AG09319 (cell line): ENCODE data around the gene THEM5.

Experiments used
- DNase-seq: peaks from one replicate; pipeline ENCODE4 v3.0.0-alpha.2; 2010; ENCODE audit warnings: low read depth; ENCODE audit errors: extremely low read depth
- TF ChIP-seq, protein P1 (sequence below): IDR thresholded peaks from 2 replicates; pipeline ENCODE4 v1.5.1; 2011; ENCODE audit warnings: low read depth, mild to moderate bottlenecking, inconsistent platforms, low read length, moderate library complexity

Gene THEM5

DNA sequence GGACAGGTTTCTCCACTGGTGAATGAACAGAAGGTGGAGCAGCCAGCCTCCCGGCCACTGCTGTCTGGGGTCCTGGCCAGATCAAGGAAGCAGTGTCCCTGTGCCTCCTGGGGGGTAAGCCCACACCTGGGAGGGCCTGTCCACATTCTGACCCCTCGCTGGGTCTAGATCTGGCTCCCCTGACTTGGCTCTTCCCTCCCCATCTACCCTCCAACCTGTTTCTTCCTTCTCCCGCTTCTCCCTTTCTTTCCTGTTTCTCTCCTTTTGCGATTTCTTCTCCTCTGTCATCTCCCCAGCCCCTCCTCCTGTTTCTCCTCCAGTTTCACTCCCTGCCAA is 22.3 kb downstream of the THEM5 start:
- TF ChIP-seq, protein P1, sequence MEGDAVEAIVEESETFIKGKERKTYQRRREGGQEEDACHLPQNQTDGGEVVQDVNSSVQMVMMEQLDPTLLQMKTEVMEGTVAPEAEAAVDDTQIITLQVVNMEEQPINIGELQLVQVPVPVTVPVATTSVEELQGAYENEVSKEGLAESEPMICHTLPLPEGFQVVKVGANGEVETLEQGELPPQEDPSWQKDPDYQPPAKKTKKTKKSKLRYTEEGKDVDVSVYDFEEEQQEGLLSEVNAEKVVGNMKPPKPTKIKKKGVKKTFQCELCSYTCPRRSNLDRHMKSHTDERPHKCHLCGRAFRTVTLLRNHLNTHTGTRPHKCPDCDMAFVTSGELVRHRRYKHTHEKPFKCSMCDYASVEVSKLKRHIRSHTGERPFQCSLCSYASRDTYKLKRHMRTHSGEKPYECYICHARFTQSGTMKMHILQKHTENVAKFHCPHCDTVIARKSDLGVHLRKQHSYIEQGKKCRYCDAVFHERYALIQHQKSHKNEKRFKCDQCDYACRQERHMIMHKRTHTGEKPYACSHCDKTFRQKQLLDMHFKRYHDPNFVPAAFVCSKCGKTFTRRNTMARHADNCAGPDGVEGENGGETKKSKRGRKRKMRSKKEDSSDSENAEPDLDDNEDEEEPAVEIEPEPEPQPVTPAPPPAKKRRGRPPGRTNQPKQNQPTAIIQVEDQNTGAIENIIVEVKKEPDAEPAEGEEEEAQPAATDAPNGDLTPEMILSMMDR = no peak
- DNase-seq = no peak

DNA sequence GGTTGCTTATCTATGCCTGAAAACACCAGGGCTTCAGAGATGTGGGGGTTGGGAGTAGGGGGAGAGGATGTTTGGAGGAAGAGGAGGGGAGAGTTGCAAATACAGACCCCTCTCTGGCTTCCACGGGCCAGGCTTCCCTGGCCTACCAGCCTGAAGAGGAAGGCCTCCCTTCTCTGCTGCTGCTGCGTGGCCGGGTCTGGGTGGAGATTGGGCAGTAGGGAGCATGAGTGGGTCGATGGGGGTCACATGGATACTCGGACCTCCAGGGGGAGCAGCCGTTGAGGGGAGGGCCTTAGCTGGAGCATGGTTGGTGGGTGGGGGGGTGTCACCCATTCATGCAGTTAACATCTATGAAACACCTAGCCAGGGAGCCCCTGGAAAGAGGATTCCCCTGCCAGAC is 23.5 kb downstream of the THEM5 start:
- TF ChIP-seq, protein P1 = no peak
- DNase-seq = no peak

GRCh38 chr1:151829352-151830046 is 24.0 kb downstream of the THEM5 start:
- DNase-seq = no peak
- TF ChIP-seq, protein P1 = no peak

DNA sequence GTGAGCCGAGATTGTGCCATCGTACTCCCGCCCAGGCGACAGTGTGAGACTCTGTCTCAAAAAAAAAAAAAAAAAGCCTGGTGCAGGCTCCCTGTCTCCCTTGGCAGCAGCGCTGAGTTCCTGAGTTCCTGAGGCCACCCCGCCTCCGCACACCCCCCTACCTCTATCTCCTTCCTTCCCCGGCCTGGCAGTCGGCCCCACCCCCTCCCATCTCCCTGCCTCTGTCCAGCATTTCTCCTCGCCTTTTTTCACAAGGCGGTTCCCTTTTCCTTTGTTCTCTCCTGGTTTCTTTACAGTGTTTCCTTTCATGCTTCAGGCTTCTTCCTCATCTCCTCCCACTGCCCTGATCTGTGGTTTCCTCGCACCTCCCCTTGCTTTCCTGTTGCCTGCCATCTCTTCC is 24.6 kb downstream of the THEM5 start:
- TF ChIP-seq, protein P1 = no peak
- DNase-seq = no peak

DNA sequence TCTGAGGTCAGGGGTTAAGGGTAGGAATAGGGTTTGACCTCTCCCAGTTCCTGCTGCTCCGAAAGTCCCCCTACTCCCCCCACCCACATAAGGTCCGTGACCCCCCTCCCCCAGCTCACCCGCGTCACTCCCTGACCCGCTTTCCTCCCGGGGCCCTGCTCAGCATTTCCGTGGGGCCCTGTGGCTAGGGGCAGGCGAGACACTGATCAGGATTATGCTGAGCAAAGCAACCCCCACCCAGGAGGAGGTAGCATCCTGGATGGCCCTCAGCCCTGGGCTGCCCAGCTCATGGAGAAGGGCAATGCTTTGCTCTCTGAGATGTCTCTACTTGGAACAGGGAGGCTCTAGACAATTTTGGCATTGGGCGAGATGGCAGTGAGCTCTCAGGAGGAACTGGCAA is 25.7 kb downstream of the THEM5 start:
- TF ChIP-seq, protein P1 = no peak
- DNase-seq = no peak

DNA sequence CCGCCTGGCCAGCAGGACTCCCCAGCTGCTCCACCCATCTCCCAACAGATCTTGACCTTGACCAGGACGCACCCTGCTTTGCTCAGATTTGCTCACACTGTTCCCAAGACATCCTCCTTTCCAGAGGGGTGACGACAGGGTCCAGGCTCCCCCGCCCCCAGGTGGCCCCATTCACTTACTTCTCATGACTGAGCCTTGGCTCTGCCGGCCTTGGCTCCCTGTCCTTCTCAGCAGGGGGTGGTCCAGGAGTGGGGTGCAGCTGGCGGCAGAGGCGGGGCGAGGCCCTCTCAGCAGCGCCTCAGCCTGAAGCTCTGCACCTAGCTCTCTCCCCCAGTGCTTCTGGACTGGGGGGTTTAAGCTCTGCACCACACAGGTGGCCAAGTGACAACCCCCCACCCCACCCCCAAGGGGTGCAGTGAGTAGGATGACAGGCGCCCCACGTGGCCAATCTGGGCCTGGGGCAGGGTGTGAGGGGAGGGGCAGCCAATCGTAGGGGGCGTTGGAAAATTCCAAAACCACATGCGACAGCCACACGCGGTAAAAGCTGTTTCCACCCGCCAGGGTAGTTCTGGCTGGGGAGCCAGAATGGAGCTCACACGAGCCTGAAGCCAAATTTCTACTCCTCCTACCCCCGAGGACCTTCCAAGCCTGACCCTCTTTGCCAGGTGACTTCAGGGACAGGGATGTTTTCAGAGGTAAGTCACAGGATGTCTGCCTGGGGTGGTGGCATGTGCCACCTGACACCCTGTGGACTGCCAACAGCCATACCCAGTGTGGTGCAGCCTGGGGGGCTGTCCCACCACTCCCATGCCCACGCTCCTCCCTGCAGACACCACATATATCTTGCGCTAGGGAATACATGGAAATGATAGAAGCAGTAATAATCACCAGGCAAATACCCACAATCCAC is 27.5 kb downstream of the THEM5 start:
- DNase-seq = no peak
- TF ChIP-seq, protein P1 = no peak

DNA sequence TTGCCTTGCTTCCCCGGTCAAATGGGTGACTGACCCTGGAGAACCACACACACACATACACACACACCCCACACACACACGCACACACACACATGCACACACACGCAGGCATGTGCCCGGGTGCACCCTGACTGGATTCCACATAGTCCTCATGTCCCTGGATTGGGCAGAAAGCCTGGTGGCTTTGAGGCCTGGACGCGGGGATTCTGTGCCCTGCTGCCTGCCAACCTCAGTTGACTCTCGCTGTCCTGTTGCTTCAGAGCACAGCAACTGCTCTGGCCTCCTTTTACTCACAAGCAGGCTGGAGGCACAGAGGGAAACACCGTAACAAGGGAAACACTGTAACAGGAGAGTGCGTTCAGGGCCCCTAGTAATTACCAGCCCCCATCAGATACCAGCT is 28.3 kb downstream of the THEM5 start:
- TF ChIP-seq, protein P1 = no peak
- DNase-seq = no peak
